CD4-positive, alpha-beta T cell treated with Interferon gamma for 1 hour (primary cell): ENCODE results near the gene TACR1.
"Not testable (repeated sequence)": the region's sequence is repeated elsewhere in the genome, so short reads cannot be mapped to it uniquely, and the experiment has no call there.

ENCODE experiments used
- DNase-seq: peaks from one replicate; pipeline ENCODE4 v3.0.0-alpha.2; 2020

Gene TACR1

DNA sequence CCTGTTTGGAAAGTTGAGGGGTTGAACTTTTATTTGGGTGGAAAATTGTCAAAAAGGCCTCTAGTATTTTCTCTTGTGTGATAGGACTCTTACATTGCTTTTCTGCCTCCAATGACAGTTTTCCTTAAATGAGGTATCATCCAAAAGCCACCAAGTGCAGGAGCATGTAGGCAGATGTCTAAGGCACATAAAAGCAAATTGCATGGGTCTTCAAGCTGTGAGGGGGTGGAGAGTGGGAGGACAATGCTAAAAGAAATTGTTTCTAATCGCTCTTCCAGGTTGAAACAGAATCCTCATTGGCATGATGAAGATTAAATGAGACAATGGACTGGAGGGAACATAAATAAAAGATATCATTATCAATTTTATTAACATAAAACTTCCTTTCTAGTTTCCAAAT, 6.8 kb downstream of the TACR1 start:
- no peak for DNase-seq

DNA sequence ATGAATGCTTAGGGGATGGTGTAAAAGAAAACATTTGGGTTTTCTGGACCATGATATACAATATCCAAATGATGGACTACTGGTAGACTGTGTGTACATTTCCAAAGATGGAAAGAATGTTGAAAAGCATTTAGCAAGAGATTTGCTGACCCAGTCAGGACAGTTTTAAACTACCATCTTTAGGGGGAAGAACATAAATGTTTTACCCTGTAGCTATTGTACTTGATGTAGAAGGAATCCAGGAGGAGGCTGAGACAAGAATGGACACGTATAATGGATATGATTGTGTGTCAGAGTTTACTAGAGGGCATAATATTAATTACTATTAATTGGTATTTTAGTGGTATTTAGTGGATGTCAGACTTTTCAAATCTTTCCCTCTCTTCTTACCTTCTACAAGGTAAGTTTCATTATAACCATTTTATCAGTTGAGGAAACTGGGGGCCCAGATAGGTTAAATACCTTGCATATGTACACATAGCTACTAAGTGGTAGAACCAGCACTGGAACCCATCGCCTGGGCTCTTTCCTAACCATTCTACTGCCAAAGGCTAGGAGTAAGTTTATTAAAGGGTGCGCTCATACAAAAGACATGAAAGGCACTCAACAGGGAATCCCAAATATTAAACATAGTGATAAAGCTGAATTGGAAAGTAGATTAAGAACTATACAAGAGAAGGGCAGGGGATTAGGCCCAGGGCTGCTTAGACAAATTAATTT, 8.9 kb downstream of the TACR1 start:
- no peak for DNase-seq

DNA sequence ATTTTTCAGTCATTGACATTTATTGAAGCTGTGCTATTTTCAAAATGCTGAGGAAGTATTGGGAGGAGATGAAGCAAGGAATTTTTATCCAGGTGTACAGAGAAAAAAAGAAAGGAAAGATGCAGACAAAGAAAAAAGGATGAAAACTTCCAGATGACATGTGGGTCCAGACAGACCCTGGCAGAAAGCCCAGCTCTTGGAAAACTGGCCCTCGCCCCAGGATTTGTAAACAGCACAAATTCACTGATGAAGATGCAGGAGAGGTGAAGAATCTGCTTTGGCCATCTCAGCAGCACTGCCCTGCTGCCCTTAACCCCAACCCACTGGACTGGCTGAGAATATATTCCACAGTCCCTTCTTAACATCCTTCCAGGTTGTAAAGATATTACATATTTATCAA, 12.5 kb downstream of the TACR1 start:
- DNase-seq = no peak

DNA sequence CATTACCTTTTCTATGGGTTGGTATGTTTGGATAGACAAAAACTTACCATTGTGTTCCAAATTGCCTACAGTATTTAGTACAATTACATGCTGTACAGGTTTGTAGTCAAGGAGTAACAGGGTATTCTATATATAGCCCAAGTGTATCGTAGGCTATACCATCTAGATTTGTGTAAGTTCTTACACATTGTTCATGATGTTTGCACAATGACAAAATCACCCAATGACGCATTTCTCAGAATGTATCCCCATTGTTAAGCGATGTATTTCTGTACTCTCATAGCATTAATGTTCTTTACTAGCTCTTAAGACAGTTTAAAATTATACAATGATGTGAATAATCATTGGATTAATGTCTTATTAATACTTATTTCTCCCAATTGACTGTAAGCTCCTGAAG, 16.7 kb downstream of the TACR1 start:
- DNase-seq = no peak

DNA sequence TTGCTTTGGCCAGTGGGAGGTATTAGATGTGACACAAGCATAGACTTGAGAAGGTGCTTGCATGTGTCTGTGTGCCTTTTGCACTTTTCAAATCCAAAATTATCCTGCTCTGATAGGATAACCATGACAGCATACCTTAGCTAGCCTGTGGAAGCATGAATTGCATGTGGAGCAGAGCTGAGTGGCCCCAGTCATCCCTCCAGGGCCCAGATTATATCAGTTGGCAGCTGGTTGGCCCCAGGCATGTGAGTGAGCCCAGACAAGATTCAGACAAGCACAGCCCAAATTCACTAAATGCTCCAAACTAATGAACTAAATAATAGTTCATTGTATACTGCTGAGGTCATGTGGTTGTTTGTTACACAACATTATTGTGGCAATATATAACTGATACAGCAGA, 18.8 kb downstream of the TACR1 start:
- no peak for DNase-seq

DNA sequence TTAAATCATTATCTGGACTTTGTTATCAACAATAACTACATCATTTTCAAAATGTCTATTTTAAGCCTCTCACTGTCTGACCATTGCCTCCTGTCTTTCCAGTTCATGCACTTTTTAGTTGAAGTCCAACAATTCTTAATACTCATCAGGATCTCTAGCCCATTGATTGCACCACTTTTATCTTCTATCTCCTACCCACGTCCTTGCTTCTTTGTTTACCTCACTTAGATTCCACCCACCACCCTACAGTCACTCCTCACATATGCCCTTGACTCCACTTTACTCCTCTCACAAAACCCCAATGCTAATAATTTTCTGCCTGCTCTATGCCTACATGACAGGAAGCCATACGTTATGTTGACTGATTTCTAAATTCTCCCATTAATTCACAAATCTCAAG, 21.9 kb downstream of the TACR1 start:
- DNase-seq = no peak

DNA sequence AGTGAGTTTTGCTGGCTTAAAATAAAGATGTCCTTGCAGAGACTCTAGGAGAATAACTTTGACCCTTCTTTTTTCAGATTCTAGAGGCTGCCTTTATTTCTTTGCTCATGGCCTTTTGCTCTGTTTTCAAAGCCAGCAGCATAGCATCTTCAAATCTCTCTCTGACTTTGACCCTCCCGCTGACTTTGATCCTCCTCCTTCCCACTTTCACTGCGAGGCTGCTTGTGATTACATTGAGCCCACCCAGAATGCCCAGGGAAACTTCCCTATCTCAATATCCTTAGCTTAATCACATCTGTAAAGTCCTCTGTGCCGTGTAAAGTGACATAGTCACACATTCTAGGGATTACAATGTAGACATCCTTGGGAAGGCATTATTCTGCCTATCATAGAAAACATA, 23.9 kb downstream of the TACR1 start:
- no peak for DNase-seq

DNA sequence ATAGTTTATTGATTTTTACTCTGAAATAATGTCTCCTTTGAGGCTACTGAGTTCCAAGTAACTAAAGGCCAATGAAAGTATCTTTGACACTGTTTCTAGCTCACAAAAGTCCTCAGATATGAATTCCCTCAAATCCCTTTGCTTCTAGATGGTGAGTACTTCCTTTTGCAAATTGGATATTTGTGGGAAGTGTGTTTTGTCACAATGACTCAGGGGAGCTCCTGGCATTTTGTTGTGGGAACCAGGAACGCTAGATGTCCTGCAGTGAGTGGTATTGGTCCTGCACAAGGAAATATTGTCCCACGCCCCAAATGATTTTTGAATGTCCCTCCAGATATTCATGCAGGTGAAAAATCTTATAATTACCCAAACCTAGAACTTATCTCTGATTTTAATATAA, 24.3 kb downstream of the TACR1 start:
- no peak for DNase-seq

DNA sequence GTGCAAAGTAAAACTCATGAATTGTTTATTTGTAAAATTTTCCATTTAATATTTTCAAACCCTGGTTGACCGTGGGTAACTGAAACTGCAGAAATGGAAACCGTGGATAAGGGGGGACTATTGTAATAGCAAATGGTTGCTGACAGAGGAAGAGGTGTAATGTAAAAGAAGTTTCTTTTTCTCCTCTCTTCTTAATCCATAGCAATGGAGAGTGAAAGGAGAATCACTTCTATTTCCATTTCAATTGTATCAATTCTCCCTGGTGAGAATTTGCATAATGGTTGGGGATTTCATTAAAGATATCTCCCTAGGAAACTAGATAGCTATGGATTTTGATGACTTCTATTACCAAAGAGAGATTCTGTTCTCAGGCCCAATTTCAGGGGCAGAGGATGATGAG, 24.8 kb downstream of the TACR1 start:
- no peak for DNase-seq

DNA sequence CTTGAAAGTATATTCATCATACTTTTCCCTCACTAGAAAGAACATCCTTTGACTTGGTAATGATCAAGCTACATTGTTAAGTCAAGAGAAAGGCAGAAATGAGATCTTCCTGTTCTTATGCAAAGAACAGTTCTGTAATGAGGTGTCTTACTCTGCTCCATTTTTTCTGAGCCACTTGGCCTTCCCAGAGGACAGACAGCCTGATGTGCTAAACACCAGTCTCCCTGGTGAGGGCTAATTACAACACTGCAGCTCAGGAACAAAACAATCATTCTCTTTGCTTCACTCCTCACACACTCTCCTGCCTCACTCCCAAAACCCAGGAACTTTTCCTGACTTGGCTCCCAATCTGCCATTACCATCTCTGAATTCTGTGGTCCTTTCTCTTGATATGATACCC, 25.6 kb downstream of the TACR1 start:
- DNase-seq = no peak

DNA sequence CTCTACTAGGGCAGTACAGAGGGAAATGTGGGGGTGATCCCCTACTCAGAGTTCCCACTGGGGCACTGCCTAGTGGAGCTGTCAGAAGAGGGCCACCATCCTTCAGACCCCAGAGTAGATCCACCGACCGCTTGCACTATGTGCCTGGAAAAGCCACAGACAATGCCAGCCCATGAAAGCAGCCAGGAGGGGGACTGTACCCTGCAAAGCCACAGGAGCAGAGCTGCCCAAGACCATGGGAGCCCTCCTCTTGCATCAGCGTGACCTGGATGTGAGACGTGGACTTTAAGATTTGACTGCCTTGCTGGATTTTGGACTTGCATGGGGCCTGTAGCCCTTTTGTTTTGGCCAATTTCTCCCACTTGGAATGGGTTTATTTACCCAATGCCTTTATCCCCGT, 27.9 kb downstream of the TACR1 start:
- DNase-seq = not testable (repeated sequence)

DNA sequence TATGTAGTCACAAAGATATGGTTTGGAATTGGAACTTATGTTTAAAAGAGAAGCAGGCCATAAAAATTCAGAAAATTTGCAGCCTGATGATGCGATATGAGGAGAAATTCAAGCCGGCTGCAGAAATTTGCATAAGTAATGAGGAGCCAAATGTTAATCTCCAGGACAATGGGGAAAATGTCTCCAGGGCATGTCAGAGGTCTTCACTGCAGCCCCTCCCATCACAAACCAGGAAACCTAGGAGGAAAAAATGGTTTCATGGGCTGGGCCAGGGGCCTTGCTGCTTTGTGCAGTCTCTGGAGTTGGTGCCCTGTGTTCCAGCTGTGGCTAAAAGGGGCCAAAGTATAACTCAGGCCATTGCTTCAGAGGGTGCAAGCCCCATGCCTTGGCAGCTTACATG, 28.4 kb downstream of the TACR1 start:
- DNase-seq = no peak

DNA sequence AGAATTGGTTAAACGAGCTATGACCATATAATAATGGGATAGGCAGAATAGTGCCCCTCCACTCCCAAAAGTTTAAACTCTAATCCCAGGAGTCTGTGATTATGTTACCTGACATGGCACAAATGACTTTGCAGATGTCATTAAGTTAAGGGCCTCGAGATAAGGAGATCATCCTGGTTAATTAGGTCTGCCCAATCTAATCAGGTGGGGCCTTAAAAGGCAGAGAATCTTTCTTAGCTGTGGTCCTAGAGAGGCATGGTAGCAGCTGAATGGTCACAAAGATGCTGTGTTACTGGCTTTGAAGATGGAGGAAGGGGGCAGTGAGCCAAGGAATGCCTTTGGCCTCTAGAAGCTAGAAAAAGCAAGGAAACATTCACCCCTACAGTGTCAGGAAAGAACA, 31.1 kb downstream of the TACR1 start:
- no peak for DNase-seq

DNA sequence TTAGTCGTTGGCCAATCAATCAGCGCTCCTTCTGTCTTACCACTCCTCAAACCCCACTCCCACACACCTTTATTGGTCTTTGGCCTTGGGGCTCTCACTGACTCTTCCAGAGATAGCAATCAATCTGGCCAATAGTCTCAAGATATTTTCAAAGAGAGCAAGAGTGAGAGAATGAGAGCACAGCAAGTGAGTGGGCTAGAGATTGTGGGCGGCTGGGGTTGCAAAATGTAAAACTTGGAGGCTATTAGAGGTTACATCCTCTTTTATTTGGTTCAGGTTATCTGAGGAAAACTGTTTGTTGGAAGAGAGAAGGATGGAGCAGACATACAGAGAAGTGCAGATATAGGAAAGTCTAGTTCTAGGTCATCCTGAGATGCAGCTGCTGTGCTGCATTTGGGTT, 32.8 kb downstream of the TACR1 start:
- no peak for DNase-seq

DNA sequence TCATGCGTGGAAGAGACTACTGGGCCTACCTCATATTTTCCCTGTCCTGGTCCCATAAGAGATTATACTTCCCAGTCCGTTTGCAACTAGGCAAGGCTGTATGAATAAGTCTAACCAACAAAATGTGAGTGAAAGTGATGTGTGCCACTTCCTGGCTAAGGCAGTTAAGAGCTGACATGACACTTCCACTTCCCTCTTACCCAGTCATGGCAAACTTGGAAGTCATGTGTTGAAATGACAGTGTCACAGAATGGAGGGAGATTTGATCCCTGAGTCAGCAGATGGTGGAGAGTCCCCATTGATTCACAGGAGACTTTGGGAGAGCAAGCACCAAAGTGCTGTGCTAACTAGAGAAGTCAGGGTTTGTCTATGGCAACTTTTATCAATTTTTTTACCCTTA, 36.4 kb downstream of the TACR1 start:
- no peak for DNase-seq

DNA sequence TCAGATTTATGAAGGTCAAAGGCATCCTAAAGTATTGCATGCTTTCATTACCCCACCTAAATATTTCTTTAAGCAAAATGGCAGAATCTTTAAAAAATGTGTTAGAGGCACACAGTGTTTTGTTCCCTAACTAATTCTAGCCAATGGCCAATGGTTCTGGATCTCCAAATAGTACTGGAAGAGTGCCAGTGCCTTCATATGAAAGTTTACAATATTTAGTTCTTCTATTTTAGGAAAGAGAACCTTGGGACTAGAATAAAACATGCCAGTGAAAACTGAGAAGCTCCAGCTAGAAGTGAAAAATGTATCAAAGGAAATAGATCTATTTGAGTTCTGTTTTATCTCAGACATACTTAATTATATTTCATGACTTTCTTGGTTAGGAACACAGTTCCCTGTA, 37.1 kb downstream of the TACR1 start:
- no peak for DNase-seq

DNA sequence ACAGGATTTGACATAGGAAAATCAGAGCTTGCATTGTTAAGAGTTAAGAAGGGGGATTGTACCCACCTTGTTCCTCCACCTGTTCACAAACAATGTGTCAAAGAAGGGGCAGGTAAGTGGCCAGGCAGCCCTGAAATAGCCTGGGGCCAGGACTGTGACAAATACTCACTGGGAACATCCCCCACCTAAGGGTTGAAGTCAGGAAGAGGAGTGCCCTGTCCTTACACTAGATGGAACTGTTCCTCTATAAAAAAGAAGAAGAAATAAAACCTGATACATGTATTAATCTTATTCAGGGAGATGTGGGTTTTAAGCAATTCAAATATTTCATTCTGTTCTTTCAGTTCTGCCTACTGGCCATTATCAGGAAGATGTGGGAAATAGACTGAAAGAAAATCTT, 41.9 kb downstream of the TACR1 start:
- no peak for DNase-seq

DNA sequence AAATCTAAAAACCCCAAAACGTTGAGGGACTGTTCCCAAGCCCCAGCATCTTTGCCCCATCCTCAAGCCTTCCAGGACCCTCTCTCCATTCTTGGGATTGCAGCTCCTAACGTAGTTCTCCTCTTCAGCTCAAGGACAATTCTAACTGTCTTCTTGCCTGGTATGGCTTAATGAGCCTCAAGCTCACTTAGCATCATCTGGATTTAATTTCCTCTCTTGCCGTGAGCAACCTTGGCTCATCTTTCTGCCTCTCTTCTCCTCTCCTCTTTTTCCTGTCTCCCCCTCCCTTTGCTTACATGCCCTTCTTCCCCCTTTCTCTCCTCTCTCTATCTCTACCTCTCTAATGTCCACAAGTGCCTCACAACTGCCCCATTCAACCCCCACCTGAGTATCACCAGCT, 44.2 kb downstream of the TACR1 start:
- DNase-seq = no peak

DNA sequence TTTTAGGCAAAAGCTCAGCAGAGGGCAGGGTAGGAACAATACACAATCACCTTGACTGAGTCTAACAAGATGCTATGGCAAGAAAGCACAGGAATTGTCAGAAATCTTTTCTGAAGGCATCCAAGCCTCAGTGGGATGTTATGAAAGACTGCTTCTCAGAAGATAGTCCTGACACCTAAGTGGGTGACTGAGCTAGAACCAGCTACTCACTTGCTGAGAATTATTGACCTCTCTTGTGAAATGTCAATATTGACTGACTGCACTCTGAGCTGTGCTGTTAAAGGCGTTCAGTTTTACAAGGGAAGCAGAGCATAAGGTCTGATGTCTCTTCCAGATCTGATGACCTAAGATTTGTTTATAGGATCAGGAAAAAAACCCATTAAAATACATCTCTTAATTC, 46.1 kb downstream of the TACR1 start:
- no peak for DNase-seq

DNA sequence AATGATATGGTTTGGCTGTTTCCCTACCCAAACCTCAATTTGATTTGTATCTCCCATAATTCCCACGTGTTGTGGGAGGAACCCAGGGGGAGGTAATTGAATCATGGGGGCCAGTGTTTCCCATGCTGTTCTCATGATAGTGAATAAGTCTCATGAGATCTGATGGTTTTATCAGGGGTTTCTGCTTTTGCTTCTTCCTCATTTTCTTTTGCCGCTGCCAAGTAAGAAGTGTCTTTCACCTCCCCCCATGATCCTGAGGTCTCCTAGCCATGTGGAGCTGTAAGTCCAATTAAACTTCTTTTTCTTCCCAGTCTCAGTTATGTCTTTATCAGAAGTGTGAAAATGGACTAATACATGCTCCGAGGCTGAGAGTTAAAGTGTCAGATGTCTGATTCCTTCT, 47.1 kb downstream of the TACR1 start:
- DNase-seq = not testable (repeated sequence)

DNA sequence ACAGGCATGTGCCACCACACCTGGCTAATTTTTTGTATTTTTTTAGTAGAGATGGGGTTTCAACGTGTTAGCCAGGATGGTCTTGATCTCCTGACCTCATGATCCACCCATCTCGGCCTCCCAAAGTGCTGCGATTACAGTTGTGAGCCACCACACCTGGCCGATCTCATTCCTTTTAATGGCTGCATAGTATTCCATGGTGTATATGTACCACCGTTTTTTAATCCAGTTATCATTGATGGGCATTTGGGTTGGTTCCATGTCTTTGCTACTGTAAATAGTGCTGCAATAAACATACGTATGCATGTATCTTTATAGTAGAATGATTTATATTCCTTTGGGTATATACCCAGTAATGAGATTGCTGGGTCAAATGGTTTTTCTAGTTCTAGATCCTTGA, 51.4 kb downstream of the TACR1 start:
- DNase-seq = not testable (repeated sequence)

DNA sequence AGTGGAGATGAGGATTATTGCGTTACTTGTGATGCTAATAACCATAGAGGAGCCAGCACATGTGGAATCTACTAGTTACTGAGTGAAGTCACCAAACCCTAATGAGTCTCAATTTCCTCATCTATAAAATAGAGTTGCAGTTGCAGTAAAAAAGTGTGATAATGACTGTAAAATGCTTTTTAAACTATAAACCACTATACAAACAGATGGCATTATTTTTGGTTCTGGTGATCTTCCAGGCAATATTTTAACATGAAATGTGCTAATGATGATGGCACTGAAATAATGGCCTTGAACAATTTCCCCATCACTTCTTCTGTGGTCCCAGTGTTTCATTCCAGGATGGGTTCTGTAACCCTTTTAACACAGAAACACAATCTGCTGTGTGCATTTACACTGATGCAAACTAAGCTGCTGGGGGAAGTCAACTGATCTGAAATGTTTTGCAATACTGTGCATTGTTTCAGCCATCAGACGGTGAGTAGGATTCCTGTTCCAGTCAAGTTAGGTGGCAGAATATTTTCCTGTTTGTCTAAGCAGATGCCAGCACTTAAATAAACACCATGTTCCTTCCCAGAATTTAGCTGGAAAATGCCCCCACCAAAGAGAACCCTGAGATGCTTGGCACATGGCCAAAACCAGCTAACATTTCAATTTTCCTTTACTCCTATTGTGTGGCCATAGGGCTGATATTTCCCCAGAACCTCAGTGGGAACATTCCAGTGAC, 52.6 kb downstream of the TACR1 start:
- DNase-seq = no peak

DNA sequence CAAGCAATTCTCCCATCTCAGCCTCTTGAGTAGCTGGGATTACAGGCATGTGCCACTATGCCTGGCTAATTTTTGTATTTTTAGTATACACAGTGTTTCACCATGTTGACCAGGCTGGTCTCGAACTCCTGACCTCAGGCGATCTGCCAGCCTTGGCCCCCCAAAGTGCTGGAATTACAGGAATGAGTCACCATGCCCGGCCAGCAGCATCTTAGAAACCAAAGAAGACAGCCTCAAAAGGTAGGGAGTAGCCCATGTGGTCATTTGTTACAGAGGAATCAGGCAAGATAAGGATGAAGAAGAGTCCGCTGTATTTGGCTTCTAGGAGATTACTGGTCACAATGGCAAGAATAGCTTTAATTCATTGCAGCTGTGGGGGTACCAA, 53.1 kb downstream of the TACR1 start:
- not testable (repeated sequence) for DNase-seq

DNA sequence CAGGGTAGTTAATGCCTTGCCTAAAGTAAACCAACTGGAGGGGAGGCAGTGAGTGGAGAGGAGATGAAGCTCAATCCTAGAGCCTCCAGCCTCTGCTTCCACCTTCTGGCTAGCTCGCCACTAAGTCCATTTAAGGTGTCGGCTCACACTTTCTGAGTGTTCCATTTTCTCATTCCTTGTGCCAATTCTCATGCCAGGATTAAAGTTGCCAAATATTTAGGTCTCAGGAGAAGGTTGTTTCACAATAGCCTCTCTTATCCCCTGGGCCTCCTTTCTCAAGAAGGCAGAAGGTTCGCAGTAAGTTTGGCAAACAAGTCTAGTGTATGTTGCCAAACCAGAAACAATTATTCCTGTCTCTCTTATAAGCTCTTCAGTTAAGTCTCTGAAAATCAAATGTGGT, 57.2 kb downstream of the TACR1 start:
- DNase-seq = no peak

DNA sequence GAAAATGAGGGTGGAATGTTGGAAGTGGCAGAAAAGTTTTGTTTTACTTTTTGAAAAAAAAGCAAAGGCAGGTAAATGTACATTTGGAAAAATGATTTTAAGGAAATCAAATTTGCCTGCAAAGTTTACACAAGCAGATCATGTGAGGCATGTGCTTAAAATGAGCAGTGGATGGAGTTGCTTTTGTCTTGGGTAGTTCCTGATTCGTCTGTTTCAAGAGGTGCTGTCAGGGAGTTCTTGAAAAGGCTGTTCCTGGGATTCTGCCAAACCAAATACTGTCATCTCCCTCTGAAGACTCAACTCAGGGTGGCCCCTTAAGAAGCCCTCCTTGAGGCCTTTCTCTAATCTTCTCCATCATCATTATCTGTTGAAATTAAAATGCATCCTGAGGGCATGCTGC, 59.0 kb downstream of the TACR1 start:
- no peak for DNase-seq
